CD4-positive, alpha-beta T cell treated with Interleukin-1 beta for 1 hour (primary cell): ENCODE results near the gene PRKAG2.

Experiments
- DNase-seq, 2 donors: peaks; one replicate each; pipeline ENCODE4 v3.0.0-alpha.2; 2020 to 2022

Gene PRKAG2

GRCh38 chr7:151687523-151688235 is 189.2 kb downstream of the PRKAG2 start:
- no peak for DNase-seq

GRCh38 chr7:151686826-151687225 is 190.1 kb downstream of the PRKAG2 start:
- no peak for DNase-seq

- no peak for DNase-seq
Measured at GRCh38 chr7:151686016-151686766, 190.7 kb downstream of the PRKAG2 start.

- DNase-seq = no peak
Measured at GRCh38 chr7:151684408-151685175, 192.3 kb downstream of the PRKAG2 start.

- no peak for DNase-seq
Measured at GRCh38 chr7:151683615-151684407, 193.1 kb downstream of the PRKAG2 start.

GRCh38 chr7:151682831-151683614 is 193.9 kb downstream of the PRKAG2 start:
- no peak for DNase-seq

GRCh38 chr7:151681726-151682125 is 195.2 kb downstream of the PRKAG2 start:
- DNase-seq = no peak

- no peak for DNase-seq
Measured at GRCh38 chr7:151680810-151681209, 196.1 kb downstream of the PRKAG2 start.

- no peak for DNase-seq
Measured at GRCh38 chr7:151679881-151680612, 196.9 kb downstream of the PRKAG2 start.

GRCh38 chr7:151679071-151679708 is 197.7 kb downstream of the PRKAG2 start:
- DNase-seq = no peak

- DNase-seq = no peak
Measured at GRCh38 chr7:151678227-151678604, 198.7 kb downstream of the PRKAG2 start.

- no peak for DNase-seq
Measured at GRCh38 chr7:151677581-151678226, 199.2 kb downstream of the PRKAG2 start.

- no peak for DNase-seq
Measured at GRCh38 chr7:151676759-151677158, 200.2 kb downstream of the PRKAG2 start.

GRCh38 chr7:151675196-151675920 is 201.6 kb downstream of the PRKAG2 start:
- DNase-seq = no peak

GRCh38 chr7:151674161-151674920 is 202.6 kb downstream of the PRKAG2 start:
- DNase-seq = no peak

GRCh38 chr7:151673216-151673615 is 203.7 kb downstream of the PRKAG2 start:
- DNase-seq = no peak

GRCh38 chr7:151672716-151673115 is 204.2 kb downstream of the PRKAG2 start:
- no peak for DNase-seq

- DNase-seq = no peak
Measured at GRCh38 chr7:151671514-151671913, 205.4 kb downstream of the PRKAG2 start.

- no peak for DNase-seq
Measured at GRCh38 chr7:151669762-151670161, 207.2 kb downstream of the PRKAG2 start.
